HUDEP-2 (cell line): ENCODE results near the gene CNTNAP4.

Experiments
- DNase-seq, 76 experiments: peaks; one replicate each; lab custom pipeline; 2025; ENCODE audit not compliant: unreplicated experiment in 76 of 76; lab: John Stamatoyannopoulos, UW

The CNTNAP4 gene

GRCh38 chr16:76387994-76388393, 110.8 kb downstream of the CNTNAP4 start:
- DNase-seq: no peak

GRCh38 chr16:76389126-76389525, 111.9 kb downstream of the CNTNAP4 start:
- DNase-seq: no peak

DNA sequence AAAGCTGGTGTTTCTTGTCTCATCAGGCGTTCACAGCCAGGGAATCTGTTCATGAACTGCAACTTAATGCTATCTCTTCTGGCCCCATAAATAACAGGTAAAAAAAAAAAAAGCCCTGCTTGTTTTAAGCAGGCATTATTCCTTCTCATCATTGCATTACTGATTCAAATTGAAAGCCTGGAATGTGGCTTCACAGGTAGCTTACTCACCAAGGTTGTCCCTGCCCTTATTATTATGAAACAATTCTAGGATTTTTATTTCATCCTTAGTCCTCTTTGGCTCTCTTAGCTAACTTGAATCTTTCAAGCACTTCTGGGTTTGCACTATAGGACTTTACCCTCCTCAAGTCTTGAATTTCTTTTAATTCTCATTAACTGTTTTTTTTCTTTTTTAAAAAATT, 113.3 kb downstream of the CNTNAP4 start:
- no peak for DNase-seq

GRCh38 chr16:76396977-76397376, 119.8 kb downstream of the CNTNAP4 start:
- no peak for DNase-seq

GRCh38 chr16:76409706-76410105, 132.5 kb downstream of the CNTNAP4 start:
- DNase-seq: no peak

DNA sequence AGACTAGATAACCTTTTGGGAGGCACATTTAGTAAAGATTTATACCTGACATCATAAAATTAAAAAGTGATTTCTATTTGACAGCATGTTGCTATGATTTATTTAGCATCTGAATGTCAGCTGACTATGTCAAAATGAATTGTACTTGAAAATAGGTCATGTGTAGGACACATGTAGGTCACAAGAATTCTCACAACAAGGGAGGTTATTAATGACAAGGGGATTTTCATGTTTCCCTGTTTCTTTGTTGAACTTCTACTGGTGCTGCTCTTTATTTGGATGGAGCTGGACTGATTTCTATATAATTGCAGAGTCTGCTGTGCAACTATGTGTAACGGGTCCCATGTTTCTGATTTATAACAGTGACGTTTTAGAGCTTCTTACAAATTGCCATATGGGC, 144.4 kb downstream of the CNTNAP4 start:
- no peak for DNase-seq

DNA sequence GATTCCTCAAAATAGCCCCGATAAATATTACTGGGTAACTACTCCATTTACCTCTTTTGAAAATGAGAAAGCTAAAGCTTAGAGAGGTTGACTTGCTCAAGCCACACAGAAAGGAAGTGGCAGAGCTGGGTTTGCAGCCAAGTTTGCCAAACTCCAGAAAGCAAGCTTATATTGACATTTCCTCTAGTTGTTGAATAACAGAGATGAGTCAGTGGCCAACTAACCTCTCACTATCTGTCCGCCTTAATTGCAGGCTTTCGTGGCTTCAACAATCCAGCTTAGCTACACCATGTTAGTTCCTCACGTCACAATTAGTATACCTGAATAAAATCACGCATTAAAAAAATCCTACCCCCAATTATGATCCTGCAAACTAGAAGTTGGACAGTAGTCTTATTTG, 151.7 kb downstream of the CNTNAP4 start:
- DNase-seq: no peak

DNA sequence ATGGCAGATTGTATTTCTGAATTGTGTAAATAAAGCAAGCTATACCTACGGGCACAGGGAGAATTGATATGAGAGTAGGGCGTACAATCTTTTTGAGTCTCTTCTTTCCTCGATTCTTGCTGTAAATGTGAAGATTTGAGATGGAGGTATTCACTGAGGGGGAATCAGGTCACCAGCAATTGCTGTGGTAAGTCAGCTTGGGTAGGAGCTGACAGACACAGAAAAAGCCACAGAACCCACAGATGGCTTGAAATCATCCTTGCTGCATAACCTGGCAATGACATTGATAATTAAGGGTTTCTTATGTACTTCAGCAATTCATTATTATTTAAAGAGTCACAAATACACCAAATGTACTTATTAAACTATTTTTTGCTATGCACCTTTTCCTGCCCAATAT, 164.2 kb downstream of the CNTNAP4 start:
- no peak for DNase-seq

GRCh38 chr16:76441876-76442275, 164.7 kb downstream of the CNTNAP4 start:
- DNase-seq: no peak

DNA sequence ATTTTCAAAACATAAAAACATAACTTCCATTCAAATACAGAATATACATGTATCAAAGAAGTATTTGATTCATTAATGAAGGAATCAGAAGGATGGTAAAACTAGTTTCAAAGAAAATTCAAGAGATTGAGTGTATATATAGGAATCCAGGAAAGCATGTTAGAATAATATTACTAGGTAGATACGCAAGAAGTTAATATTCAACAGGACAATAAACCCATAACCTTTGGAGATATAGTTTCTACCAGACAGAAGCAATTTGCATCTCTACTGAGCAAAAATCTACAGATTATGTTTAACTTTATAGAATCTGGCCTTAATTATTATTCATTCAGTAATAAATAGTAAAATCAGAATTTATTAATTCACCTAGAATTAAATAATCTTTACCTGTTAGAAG, 166.8 kb downstream of the CNTNAP4 start:
- no peak for DNase-seq

- no peak for DNase-seq
Observed at GRCh38 chr16:76444832-76445231, 167.6 kb downstream of the CNTNAP4 start.

- DNase-seq: no peak
Observed at GRCh38 chr16:76445815-76446214, 168.6 kb downstream of the CNTNAP4 start.

GRCh38 chr16:76446251-76446650, 169.1 kb downstream of the CNTNAP4 start:
- no peak for DNase-seq

DNA sequence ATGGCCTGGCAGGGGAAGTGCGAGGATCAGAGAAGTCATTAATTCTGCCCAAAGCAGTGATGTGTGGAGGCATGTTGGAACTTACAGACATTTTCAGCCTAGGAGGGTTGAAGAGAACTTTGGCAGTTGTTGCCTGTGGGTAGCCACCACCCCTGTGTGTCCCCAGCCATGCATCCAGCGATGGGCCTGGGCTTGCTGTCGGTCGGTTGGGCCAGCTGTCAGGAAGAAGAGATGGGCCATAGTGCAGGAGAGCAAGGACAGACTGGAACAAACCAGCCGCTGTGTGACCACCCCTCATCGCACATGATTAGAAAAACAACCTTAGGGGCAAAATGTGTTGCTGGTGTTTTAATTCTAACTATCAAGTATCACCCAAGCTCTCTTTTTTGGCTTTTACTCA, 173.7 kb downstream of the CNTNAP4 start:
- DNase-seq: no peak

- no peak for DNase-seq
Observed at GRCh38 chr16:76455257-76455656, 178.1 kb downstream of the CNTNAP4 start.

GRCh38 chr16:76456016-76456415, 178.8 kb downstream of the CNTNAP4 start:
- no peak for DNase-seq

- no peak for DNase-seq
Observed at GRCh38 chr16:76459111-76459510, 181.9 kb downstream of the CNTNAP4 start.

GRCh38 chr16:76461836-76462235, 184.6 kb downstream of the CNTNAP4 start:
- no peak for DNase-seq

DNA sequence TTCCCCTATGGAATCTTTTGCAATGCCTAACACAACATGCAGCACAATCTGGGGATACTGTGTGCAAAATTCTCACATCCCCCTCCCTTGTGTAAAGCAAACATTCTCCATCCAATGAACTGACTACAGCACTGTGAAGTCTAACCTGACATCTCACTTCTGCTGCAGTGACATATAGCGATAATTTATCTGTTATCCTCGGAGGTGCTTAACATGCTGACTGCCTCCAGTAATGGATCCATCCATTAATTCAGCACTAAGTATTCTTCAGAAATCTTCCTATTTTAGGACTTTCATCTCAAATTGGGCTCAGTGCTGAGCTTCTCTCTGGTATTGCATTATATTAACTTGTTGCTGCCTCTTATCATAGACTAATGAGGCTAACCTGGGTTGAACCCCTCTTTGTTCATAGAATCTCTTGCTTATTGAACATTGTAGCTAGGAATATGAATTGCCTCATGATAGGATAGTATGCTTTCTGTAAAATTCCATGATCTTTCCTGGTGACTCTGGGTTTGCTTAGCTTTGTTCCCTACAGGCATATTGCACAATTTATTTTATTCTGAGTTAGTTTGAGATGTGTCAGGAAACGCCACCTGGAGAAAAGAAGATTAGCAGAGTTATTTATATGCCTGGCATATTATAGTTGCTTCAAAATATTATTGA, 187.9 kb downstream of the CNTNAP4 start:
- DNase-seq: no peak

DNA sequence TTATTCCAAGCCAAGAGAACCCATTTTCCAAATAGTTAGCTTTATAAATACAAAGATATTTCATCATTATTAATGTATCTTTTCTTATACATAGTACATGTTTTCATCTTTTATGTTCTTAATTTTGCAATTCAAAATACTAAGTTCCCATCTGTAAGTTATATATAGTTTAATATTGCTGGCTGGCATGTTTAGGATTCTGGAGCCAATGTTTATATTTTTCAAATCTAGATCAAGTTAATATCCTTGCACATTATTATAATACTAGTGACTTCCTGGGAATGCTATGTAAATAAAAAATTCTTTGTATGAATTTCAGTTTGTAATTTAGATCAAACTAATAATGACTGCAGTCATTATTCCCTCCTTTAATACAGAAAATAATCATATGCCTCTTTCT, 189.7 kb downstream of the CNTNAP4 start:
- no peak for DNase-seq

GRCh38 chr16:76474048-76474447, 196.8 kb downstream of the CNTNAP4 start:
- no peak for DNase-seq

DNA sequence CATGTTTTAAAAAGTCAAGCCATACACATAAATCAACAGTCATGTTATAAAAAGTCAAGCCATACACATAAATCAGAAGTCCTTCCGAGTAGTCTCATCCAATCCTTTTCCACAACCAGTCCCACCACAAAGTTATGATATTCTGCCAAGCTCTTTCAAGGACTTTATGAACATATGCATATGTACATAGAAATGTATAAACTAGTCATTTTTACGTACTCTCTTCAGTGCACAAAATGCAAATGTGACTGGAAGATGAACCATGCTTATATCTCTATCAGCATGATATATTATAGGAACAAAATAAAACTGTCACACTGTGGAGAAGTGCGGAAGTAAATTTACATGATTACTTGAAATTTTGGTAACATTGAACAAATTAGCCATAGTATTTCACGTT, 200.9 kb downstream of the CNTNAP4 start:
- no peak for DNase-seq

DNA sequence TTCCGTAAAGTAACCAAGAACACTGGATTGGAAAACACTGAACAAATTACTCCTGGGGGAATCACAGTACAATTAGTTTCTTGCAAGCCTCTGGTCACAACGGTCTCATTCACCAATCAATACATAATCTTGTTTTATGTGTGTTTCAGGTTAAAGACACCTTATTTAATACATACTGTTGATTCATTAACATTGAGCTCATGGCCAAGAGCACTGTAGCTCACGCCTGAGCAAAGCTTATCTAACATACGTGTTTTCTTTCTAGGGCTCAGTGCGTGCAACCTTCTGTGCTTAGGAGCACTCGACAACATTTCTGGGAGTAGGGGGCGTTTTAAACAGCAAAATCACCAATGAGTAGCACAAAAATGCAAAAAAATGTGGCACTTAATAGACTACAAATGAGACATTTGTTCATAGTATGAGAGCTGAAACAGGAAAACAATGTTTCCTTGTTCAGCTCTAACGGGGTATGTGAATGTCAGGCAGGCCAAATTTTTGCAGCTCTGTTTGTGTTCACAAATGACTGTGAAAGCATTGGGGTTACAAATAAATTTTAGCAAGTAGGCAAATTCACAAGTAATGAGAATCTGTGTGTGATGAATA, 206.2 kb downstream of the CNTNAP4 start:
- DNase-seq: no peak
